GM23248 (cell line): ENCODE data around the gene GTF3C5.

Source experiments
- EZH2 ChIP-seq: fragments of 200-600 bp; sonication (generic); IDR thresholded peaks from 2 replicates; pipeline ENCODE4 v1.6.1; 2018; ENCODE audit warnings: antibody characterized with exemption, mild to moderate bottlenecking; ENCODE audit not compliant: insufficient read depth, poor library complexity, severe bottlenecking
- EZH2phosphoT487 ChIP-seq: fragments of 200-600 bp; sonication (generic); IDR thresholded peaks from 2 replicates; pipeline ENCODE4 v1.6.1; 2018; ENCODE audit warnings: antibody characterized with exemption, moderate library complexity, mild to moderate bottlenecking, low read depth; ENCODE audit not compliant: insufficient read depth

DNA sequence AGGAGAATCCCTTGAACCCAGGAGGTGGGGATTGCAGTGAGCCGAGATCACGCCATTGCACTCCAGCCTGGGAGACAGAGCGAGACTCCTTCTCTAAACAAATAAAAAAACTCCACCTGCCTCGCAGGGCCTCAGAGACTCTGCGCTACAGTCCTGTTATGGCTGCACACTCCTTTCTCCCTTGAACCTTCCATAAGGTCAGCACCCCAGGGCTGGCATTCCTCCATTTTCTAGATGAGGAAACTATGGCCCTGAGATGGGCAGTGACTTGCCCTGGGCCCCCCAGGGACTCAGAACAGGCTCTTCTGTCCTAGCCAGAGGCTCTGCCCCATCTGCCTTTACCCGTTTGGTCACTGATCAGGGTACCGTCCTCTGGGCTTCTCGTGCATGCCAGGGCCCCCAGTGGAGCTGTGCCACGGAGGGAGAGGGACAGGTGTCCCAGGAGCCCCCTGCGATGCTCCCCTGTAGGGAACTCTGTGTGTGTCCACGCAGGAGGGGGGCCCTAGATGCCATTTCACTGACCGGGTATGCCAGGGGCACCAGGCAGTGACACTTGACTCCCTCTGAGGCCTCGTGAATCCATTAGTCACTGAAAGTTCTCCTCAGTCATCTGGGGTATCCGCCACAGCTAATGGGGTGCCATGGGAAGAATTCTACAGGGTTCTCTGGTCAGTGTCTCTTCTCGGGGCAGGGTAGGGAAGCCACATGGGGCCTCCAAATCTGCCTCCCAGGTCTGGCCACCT lies 74.1 kb downstream of the GTF3C5 start:
- TF ChIP-seq EZH2 (no peak), EZH2phosphoT487 (no peak)
